Tibial nerve (tissue), 4 donors: Measurements from ENCODE around the gene MAPT. TPM values are rescaled to one million over a fixed set of nuclear protein-coding genes. Genes with fewer than 3 reads are reported as not detected.
A peak's percentile ranks its signal among the peaks of the same experiment; 100 is the strongest.

Experiments used
- DNase-seq, 2 donors: peaks; one replicate each; pipeline ENCODE4 v3.0.0-alpha.2; 2019; ENCODE audit warnings: low spot score in 2 of 2
- H3K27ac ChIP-seq, 4 donors: fragments of 200-600 bp; sonication (generic) in 3 of 4; one replicate each; pipeline ENCODE4 v1.5.1; 2017 to 2019; ENCODE audit warnings: mild to moderate bottlenecking in 1 of 4
- H3K27me3 ChIP-seq, 2 donors: fragments of 200-600 bp; sonication (generic) in 1 of 2; one replicate each; pipeline versions ENCODE4 v1.5.1 to v1.6.0; 2017 to 2019
- H3K36me3 ChIP-seq, 3 donors: fragments of 200-600 bp; sonication (generic); one replicate each; pipeline ENCODE4 v1.5.1; 2018 to 2019
- H3K4me1 ChIP-seq, 4 donors: fragments of 200-600 bp; sonication (generic) in 3 of 4; one replicate each; pipeline ENCODE4 v1.5.1; 2017 to 2019
- H3K4me3 ChIP-seq, 4 donors: fragments of 200-600 bp; sonication (generic) in 3 of 4; one replicate each; pipeline ENCODE4 v1.5.1; 2017 to 2019; ENCODE audit warnings: mild to moderate bottlenecking in 1 of 4, moderate library complexity in 1 of 4
- H3K9me3 ChIP-seq, 4 donors: fragments of 200-600 bp; sonication (generic) in 3 of 4; one replicate each; pipeline ENCODE4 v1.5.1; 2017 to 2019
- CTCF ChIP-seq, 5 experiments: fragments of 200-600 bp in 3 of 5; fragments of 450-650 bp in 2 of 5; sonication (generic) in 3 of 5; IDR thresholded peaks; one replicate each; pipeline ENCODE4 v1.5.1; 2016 to 2019; ENCODE audit warnings: antibody characterized with exemption in 5 of 5, mild to moderate bottlenecking in 3 of 5, moderate library complexity in 2 of 5
- EP300 ChIP-seq, 2 donors: sonication (generic); formaldehyde crosslinking; IDR thresholded peaks; one replicate each; pipeline ENCODE4 v1.6.1; 2017; ENCODE audit warnings: antibody characterized with exemption in 2 of 2, mild to moderate bottlenecking in 1 of 2
- POLR2A ChIP-seq, 2 donors: fragments of 450-650 bp; IDR thresholded peaks; one replicate each; pipeline ENCODE4 v1.6.1; 2017; ENCODE audit warnings: antibody characterized with exemption in 2 of 2, mild to moderate bottlenecking in 2 of 2, moderate library complexity in 2 of 2
- WGBS, 2 donors: methylation state at CpG; one replicate each; pipeline ENCODE4 v1.1.5; 2018; 5-methylcytosine and 5-hydroxymethylcytosine counted together
- total RNA-seq, 4 donors: library from RNA; depleted of rRNA; stranded (reverse); fragments of >200 nt; gene quantifications; one replicate each; pipeline ENCODE4 v1.1.0, GENCODE V29; 2016

The MAPT gene
- total RNA-seq, 4 donors from 2014 or later, result 2.5 to 3.1 (median 2.8) TPM

- Histone ChIP-seq H3K27ac (peak overlapping the region in 2 of 4 donors; percentile 52 to 54), H3K4me3 (no peak overlapping the region), H3K9me3 (no peaks in the 10 kb centered on the region), H3K4me1 (peaks cover 0 to 24% (median 0%) of the 10 kb centered on the region in 4 donors), H3K27me3 (no peaks in the 10 kb centered on the region), H3K36me3 (no peaks in the 10 kb centered on the region)
- TF ChIP-seq POLR2A (IDR thresholded peaks at IDR 0.05), result no peak
- TF ChIP-seq EP300 (IDR thresholded peaks at IDR 0.05), result no peak
- no peak for TF ChIP-seq CTCF (IDR thresholded peaks at IDR 0.05)
- peak in 1 of 2 donors; percentile 36 for DNase-seq
- WGBS, 2 donors, result 36 to 47% methylated on average over 3 of the region's 3 CpGs
Measured at GRCh38 chr17:45940826-45941225, 46.5 kb downstream of the MAPT start.

- DNase-seq, result no peak
- no peaks in the 10 kb centered on the region for H3K27me3 ChIP-seq
- H3K4me3 ChIP-seq, result no peak overlapping the region
- no peaks in the 10 kb centered on the region for H3K9me3 ChIP-seq
- peaks cover 0 to 24% (median 0%) of the 10 kb centered on the region in 4 donors for H3K4me1 ChIP-seq
- H3K27ac ChIP-seq, result peak overlapping the region in 2 of 4 donors; percentile 52 to 54
- 65 to 68% methylated on average over 2 of the region's 2 CpGs for WGBS, 2 donors
- H3K36me3 ChIP-seq, result no peaks in the 10 kb centered on the region
- TF ChIP-seq EP300 (IDR thresholded peaks at IDR 0.05), result no peak
- TF ChIP-seq CTCF (IDR thresholded peaks at IDR 0.05), result no peak
- TF ChIP-seq POLR2A (IDR thresholded peaks at IDR 0.05), result no peak
Measured at GRCh38 chr17:45941395-45941794, 47.0 kb downstream of the MAPT start.

GRCh38 chr17:45942284-45942683, 47.9 kb downstream of the MAPT start:
- 31 to 32% methylated on average over 11 of the region's 11 CpGs for WGBS, 2 donors
- Histone ChIP-seq H3K36me3 (no peaks in the 10 kb centered on the region), H3K4me1 (peaks cover 0 to 24% (median 0%) of the 10 kb centered on the region in 4 donors), H3K27ac (no peak overlapping the region), H3K27me3 (no peaks in the 10 kb centered on the region), H3K4me3 (no peak overlapping the region), H3K9me3 (no peaks in the 10 kb centered on the region)
- DNase-seq, result peak in 1 of 2 donors; percentile 17
- TF ChIP-seq CTCF (IDR thresholded peaks at IDR 0.05) (no peak), POLR2A (IDR thresholded peaks at IDR 0.05) (no peak), EP300 (IDR thresholded peaks at IDR 0.05) (peak in 1 of 2 donors; percentile 61)

- DNase-seq, result no peak
- Histone ChIP-seq H3K4me3 (no peak overlapping the region), H3K27me3 (peaks cover 0 to 24% of the 10 kb centered on the region in 2 donors), H3K36me3 (no peaks in the 10 kb centered on the region), H3K27ac (no peak overlapping the region), H3K4me1 (peaks cover 0 to 23% (median 0%) of the 10 kb centered on the region in 4 donors), H3K9me3 (no peaks in the 10 kb centered on the region)
- 37 to 47% methylated on average over 4 of the region's 4 CpGs for WGBS, 2 donors
- TF ChIP-seq EP300 (IDR thresholded peaks at IDR 0.05) (no peak), CTCF (IDR thresholded peaks at IDR 0.05) (no peak), POLR2A (IDR thresholded peaks at IDR 0.05) (no peak)
Measured at GRCh38 chr17:45946841-45947256, 52.5 kb downstream of the MAPT start.

- H3K4me3 ChIP-seq, result no peak overlapping the region
- no peak overlapping the region for H3K27ac ChIP-seq
Measured at GRCh38 chr17:45948498-45948880, 54.1 kb downstream of the MAPT start.

More at GRCh38 chr17:45948498-45948880, 54.1 kb downstream of the MAPT start:
- TF ChIP-seq POLR2A (IDR thresholded peaks at IDR 0.05) (no peak), CTCF (IDR thresholded peaks at IDR 0.05) (no peak), EP300 (IDR thresholded peaks at IDR 0.05) (no peak)
- Histone ChIP-seq H3K9me3 (no peaks in the 10 kb centered on the region), H3K4me1 (peaks cover 0 to 12% (median 0%) of the 10 kb centered on the region in 4 donors), H3K27me3 (peaks cover 0 to 40% of the 10 kb centered on the region in 2 donors), H3K36me3 (no peaks in the 10 kb centered on the region)
- no peak for DNase-seq
- 69 to 79% methylated on average over 2 of the region's 2 CpGs for WGBS, 2 donors
